ENCODE results near the gene NAPEPLD.
"Not testable (repeated sequence)": the region's sequence is repeated elsewhere in the genome, so short reads cannot be mapped to it uniquely, and the experiment has no call there.

Gene NAPEPLD

GRCh38 chr7:103113164-103113563, 35.7 kb downstream of the NAPEPLD start:
- peak; percentile 57 for DNase-seq (ENCODE audit: low read depth)

GRCh38 chr7:103106703-103107070, 42.2 kb downstream of the NAPEPLD start:
- DNase-seq (ENCODE audit: low read depth) = not testable (repeated sequence)

- DNase-seq (ENCODE audit: low read depth) = no peak
These were observed 42.7 kb downstream of the NAPEPLD start for GRCh38 chr7:103106005-103106702.

GRCh38 chr7:103101543-103101942, 47.4 kb downstream of the NAPEPLD start:
- no peak for DNase-seq (ENCODE audit: low read depth)

- no peak for DNase-seq (ENCODE audit: low read depth)
These were observed 48.6 kb downstream of the NAPEPLD start for GRCh38 chr7:103100348-103100747.

- no peak for DNase-seq (ENCODE audit: low read depth)
These were observed 51.9 kb downstream of the NAPEPLD start for GRCh38 chr7:103097041-103097440.

- DNase-seq (ENCODE audit: low read depth) = not testable (repeated sequence)
These were observed 53.3 kb downstream of the NAPEPLD start for GRCh38 chr7:103095558-103095957.

- DNase-seq (ENCODE audit: low read depth) = no peak
These were observed 54.8 kb downstream of the NAPEPLD start for GRCh38 chr7:103094102-103094501.

GRCh38 chr7:103093429-103093828, 55.5 kb downstream of the NAPEPLD start:
- no peak for DNase-seq (ENCODE audit: low read depth)

- DNase-seq (ENCODE audit: low read depth) = not testable (repeated sequence)
These were observed 56.6 kb downstream of the NAPEPLD start for GRCh38 chr7:103092321-103092720.

GRCh38 chr7:103083210-103083609, 65.7 kb downstream of the NAPEPLD start:
- no peak for DNase-seq (ENCODE audit: low read depth)

- no peak for DNase-seq (ENCODE audit: low read depth)
These were observed 66.4 kb downstream of the NAPEPLD start for GRCh38 chr7:103082497-103082896.

GRCh38 chr7:103080923-103081322, 68.0 kb downstream of the NAPEPLD start:
- no peak for DNase-seq (ENCODE audit: low read depth)

GRCh38 chr7:103079836-103080235, 69.1 kb downstream of the NAPEPLD start:
- DNase-seq (ENCODE audit: low read depth) = no peak

- not testable (repeated sequence) for DNase-seq (ENCODE audit: low read depth)
These were observed 70.7 kb downstream of the NAPEPLD start for GRCh38 chr7:103078226-103078625.

GRCh38 chr7:103077318-103077717, 71.6 kb downstream of the NAPEPLD start:
- no peak for DNase-seq (ENCODE audit: low read depth)

GRCh38 chr7:103076764-103077163, 72.1 kb downstream of the NAPEPLD start:
- no peak for DNase-seq (ENCODE audit: low read depth)

GRCh38 chr7:103075337-103075918, 73.5 kb downstream of the NAPEPLD start:
- peak; percentile 16 for DNase-seq (ENCODE audit: low read depth)

- peak; percentile 77 for DNase-seq (ENCODE audit: low read depth)
These were observed 74.2 kb downstream of the NAPEPLD start, which contains the start of the genes ARMC10 and FBXL13 for GRCh38 chr7:103074519-103075336. ARMC10 (plus strand) TSS chr7:103075140; CDS start chr7:103075273, 133 bp downstream. FBXL13 (minus strand) TSS chr7:103074796.

- DNase-seq (ENCODE audit: low read depth) = no peak
These were observed 74.8 kb downstream of the NAPEPLD start for GRCh38 chr7:103073989-103074518.

- DNase-seq (ENCODE audit: low read depth) = no peak
These were observed 77.9 kb downstream of the NAPEPLD start for GRCh38 chr7:103071000-103071399.

Data from fibroblast of the conjunctiva (primary cell).